ENCODE measurements around the gene FBLIM1.
"Not testable (repeated sequence)": the region's sequence is repeated elsewhere in the genome, so short reads cannot be mapped to it uniquely, and the experiment has no call there.

The FBLIM1 gene

GRCh38 chr1:15770313-15770962 is 11.8 kb downstream of the FBLIM1 start:
- DNase-seq = no peak

GRCh38 chr1:15771836-15772515 is 13.4 kb downstream of the FBLIM1 start:
- no peak for DNase-seq

- DNase-seq = no peak
These were observed 17.1 kb downstream of the FBLIM1 start for GRCh38 chr1:15775706-15776105.

GRCh38 chr1:15777909-15778707 is 19.5 kb downstream of the FBLIM1 start:
- no peak for DNase-seq

- no peak for DNase-seq
These were observed 27.1 kb downstream of the FBLIM1 start for GRCh38 chr1:15785683-15786082.

GRCh38 chr1:15786581-15786980 is 28.0 kb downstream of the FBLIM1 start:
- DNase-seq = no peak

- peak; percentile 85 for DNase-seq
These were observed 30.2 kb downstream of the FBLIM1 start for GRCh38 chr1:15788624-15789301.

GRCh38 chr1:15796086-15796462 is 37.5 kb downstream of the FBLIM1 start:
- no peak for DNase-seq

- peak; percentile 13 for DNase-seq
These were observed 39.2 kb downstream of the FBLIM1 start for GRCh38 chr1:15797614-15798390.

GRCh38 chr1:15799004-15799867 is 40.6 kb downstream of the FBLIM1 start:
- peak; percentile 98 for DNase-seq

- peak; percentile 65 for DNase-seq
These were observed 41.6 kb downstream of the FBLIM1 start for GRCh38 chr1:15799928-15800835.

GRCh38 chr1:15802234-15802965 is 43.8 kb downstream of the FBLIM1 start:
- no peak for DNase-seq

GRCh38 chr1:15803380-15803779 is 44.8 kb downstream of the FBLIM1 start:
- peak; percentile 15 for DNase-seq

GRCh38 chr1:15804060-15804459 is 45.5 kb downstream of the FBLIM1 start:
- no peak for DNase-seq

GRCh38 chr1:15807121-15807520 is 48.5 kb downstream of the FBLIM1 start:
- DNase-seq = no peak

GRCh38 chr1:15807549-15807948 is 49.0 kb downstream of the FBLIM1 start, which contains the start of gene UQCRHL:
TSS of gene UQCRHL (minus strand) at chr1:15807649. CDS start at chr1:15807649, 0 bp downstream.
- DNase-seq = not testable (repeated sequence)

- no peak for DNase-seq
These were observed 50.4 kb downstream of the FBLIM1 start for GRCh38 chr1:15808955-15809354.

GRCh38 chr1:15810073-15810472 is 51.5 kb downstream of the FBLIM1 start:
- DNase-seq = no peak

GRCh38 chr1:15816674-15817073 is 58.1 kb downstream of the FBLIM1 start:
- no peak for DNase-seq
